ENCODE data around the gene SLC46A3. TPM values are rescaled to one million over a fixed set of nuclear protein-coding genes. Genes with fewer than 3 reads are reported as not detected.
"Not testable (repeated sequence)": the region's sequence is repeated elsewhere in the genome, so short reads cannot be mapped to it uniquely, and the experiment has no call there.

SLC46A3 gene
- total and polyA plus RNA-seq, 2 of the 13 experiments (the other 11 are each of a cell fraction or from before 2014, with no cell fraction given): not detected

DNA sequence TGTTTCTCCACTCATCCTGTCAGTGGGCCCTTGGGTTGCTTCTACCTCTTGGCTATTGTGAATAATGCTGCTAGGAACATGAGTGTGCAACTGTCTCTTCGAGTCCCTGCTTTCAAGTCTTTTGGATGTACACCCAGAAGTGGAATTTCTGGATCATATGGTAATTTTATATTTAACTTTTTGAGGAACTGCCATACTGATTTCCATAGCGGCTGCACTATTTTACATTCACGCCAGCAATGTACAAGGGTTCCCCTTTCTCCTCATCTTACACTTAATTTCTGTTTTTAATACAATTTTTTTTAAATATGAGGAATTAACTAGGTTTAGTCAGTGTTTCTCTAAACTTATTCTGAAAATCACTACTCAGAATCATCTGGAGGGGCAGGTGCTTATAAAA lies 24.2 kb upstream of the SLC46A3 start:
- Histone ChIP-seq H4K20me1 (ENCODE audit: insufficient read depth, low read length) (no peaks in the 10 kb centered on the region), H2AFZ (ENCODE audit: low read length) (no peak overlapping the region), H3K4me2 (ENCODE audit: low read depth, low read length) (no peak overlapping the region), H3K36me3 (replicated peaks in 1 of 2; ENCODE audit: control insufficient read depth in 1 of 2, insufficient read depth in 2 of 2, low read length in 2 of 2) (no peaks in the 10 kb centered on the region), H3K27ac (ENCODE audit: extremely low read length, insufficient read depth, low read length) (no peak overlapping the region), H3K9ac (ENCODE audit: insufficient read depth, low read depth, low read length) (no peak overlapping the region), H3K4me1 (ENCODE audit: insufficient read depth, low read length) (no peaks in the 10 kb centered on the region), H3K27me3 (ENCODE audit: control insufficient read depth in 1 of 2, insufficient read depth in 2 of 2, low read length in 2 of 2) (no peaks in the 10 kb centered on the region; a peak in 2 of 5 replicates), H3K4me3 (replicated peaks in 1 of 3; ENCODE audit: insufficient read depth in 1 of 3, low read depth in 2 of 3, low read length in 3 of 3) (no peak overlapping the region), H3K9me3 (ENCODE audit: low read length) (no peaks in the 10 kb centered on the region), H3K79me2 (ENCODE audit: insufficient read depth, low read length) (no peaks in the 10 kb centered on the region)
- intact Hi-C loops (cut with micrococcal nuclease; ENCODE audit: unreplicated experiment) (no loop called here), in situ Hi-C loops (cut with HindIII; ENCODE audit: extremely low pct_ligation_motif_present, low pct_unique_long_range_greater_than_20kb) (no loop called here)
- 61% methylated on average over 3 of the region's 3 CpGs for WGBS (ENCODE audit: low lambda C conversion rate)
- POLR2A ChIA-PET: no interaction called here
- DNase-seq (ENCODE audit: low spot score) (no peak), FAIRE-seq (no peak), ATAC-seq (no peak)
- no TSS peak for BruUV-seq (replicated peaks)
- TF ChIP-seq TCF12 (IDR thresholded peaks at IDR 0.05): no peak
- TF ChIP-seq TCF12 (CRISPR knock-in tag; IDR thresholded peaks at IDR 0.05): no peak
- TF ChIP-seq CENPBD1 (CRISPR knock-in tag; IDR thresholded peaks at IDR 0.05; ENCODE audit: borderline replicate concordance, low read depth): no peak
- no peak for TF ChIP-seq ZBTB20 (CRISPR knock-in tag; IDR thresholded peaks at IDR 0.05; ENCODE audit: borderline replicate concordance, low read depth)
- TF ChIP-seq ZNF430 (CRISPR knock-in tag; IDR thresholded peaks at IDR 0.05): no peak
- no peak for TF ChIP-seq ZNF709 (CRISPR knock-in tag; IDR thresholded peaks at IDR 0.05)
- TF ChIP-seq HDAC1 (CRISPR knock-in tag; IDR thresholded peaks at IDR 0.05): no peak
- TF ChIP-seq, protein P1, sequence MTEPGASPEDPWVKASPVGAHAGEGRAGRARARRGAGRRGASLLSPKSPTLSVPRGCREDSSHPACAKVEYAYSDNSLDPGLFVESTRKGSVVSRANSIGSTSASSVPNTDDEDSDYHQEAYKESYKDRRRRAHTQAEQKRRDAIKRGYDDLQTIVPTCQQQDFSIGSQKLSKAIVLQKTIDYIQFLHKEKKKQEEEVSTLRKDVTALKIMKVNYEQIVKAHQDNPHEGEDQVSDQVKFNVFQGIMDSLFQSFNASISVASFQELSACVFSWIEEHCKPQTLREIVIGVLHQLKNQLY (CRISPR knock-in tag; IDR thresholded peaks at IDR 0.05): no peak
- TF ChIP-seq SNRNP70 (IDR thresholded peaks at IDR 0.05; ENCODE audit: low read depth, low read length): no peak
- no peak for TF ChIP-seq HDAC6 (IDR thresholded peaks at IDR 0.05; ENCODE audit: low read depth, low read length)
- TF ChIP-seq, protein P2, sequence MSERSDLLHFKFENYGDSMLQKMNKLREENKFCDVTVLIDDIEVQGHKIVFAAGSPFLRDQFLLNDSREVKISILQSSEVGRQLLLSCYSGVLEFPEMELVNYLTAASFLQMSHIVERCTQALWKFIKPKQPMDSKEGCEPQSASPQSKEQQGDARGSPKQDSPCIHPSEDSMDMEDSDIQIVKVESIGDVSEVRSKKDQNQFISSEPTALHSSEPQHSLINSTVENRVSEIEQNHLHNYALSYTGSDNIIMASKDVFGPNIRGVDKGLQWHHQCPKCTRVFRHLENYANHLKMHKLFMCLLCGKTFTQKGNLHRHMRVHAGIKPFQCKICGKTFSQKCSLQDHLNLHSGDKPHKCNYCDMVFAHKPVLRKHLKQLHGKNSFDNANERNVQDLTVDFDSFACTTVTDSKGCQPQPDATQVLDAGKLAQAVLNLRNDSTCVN (CRISPR knock-in tag; IDR thresholded peaks at IDR 0.05; ENCODE audit: borderline replicate concordance): no peak
- TF ChIP-seq KLF6 (CRISPR knock-in tag; IDR thresholded peaks at IDR 0.05): no peak
- CTCF ChIA-PET (ENCODE audit: low intra/inter-chr PET ratio, low total read pairs): no interaction called here

- DNase-seq (ENCODE audit: low spot score); H2AFZ ChIP-seq (ENCODE audit: low read length); FAIRE-seq; H3K9ac ChIP-seq (ENCODE audit: insufficient read depth, low read depth, low read length); BruUV-seq (replicated peaks); H3K36me3 ChIP-seq (replicated peaks in 1 of 2; ENCODE audit: control insufficient read depth in 1 of 2, insufficient read depth in 2 of 2, low read length in 2 of 2); intact Hi-C loops (cut with micrococcal nuclease; ENCODE audit: unreplicated experiment); ATAC-seq; H3K27me3 ChIP-seq (ENCODE audit: control insufficient read depth in 1 of 2, insufficient read depth in 2 of 2, low read length in 2 of 2); H4K20me1 ChIP-seq (ENCODE audit: insufficient read depth, low read length); H3K4me3 ChIP-seq (replicated peaks in 1 of 3; ENCODE audit: insufficient read depth in 1 of 3, low read depth in 2 of 3, low read length in 3 of 3); H3K4me1 ChIP-seq (ENCODE audit: insufficient read depth, low read length); H3K4me2 ChIP-seq (ENCODE audit: low read depth, low read length); H3K79me2 ChIP-seq (ENCODE audit: insufficient read depth, low read length); H3K9me3 ChIP-seq (ENCODE audit: low read length); in situ Hi-C loops (cut with HindIII; ENCODE audit: extremely low pct_ligation_motif_present, low pct_unique_long_range_greater_than_20kb); POLR2A ChIA-PET; H3K27ac ChIP-seq (ENCODE audit: extremely low read length, insufficient read depth, low read length); CTCF ChIA-PET (ENCODE audit: low intra/inter-chr PET ratio, low total read pairs): not testable (repeated sequence)
- 63% methylated on average over 11 of the region's 11 CpGs for WGBS (ENCODE audit: low lambda C conversion rate)
These were observed 23.7 kb upstream of the SLC46A3 start for GRCh38 chr13:28742445-28742844.
